GM18519 (cell line): Measurements from ENCODE around the gene R3HDM1.
"Not testable (repeated sequence)": the region's sequence is repeated elsewhere in the genome, so short reads cannot be mapped to it uniquely, and the experiment has no call there.

Experiments used
- ATAC-seq: cut with Tn5 transposase; IDR thresholded peaks from one replicate; pipeline ENCODE4 v1.9.1; 2021; ENCODE audit warnings: mild to moderate bottlenecking, moderate library complexity; ENCODE audit not compliant: unreplicated experiment, low FRiP score

R3HDM1 gene

DNA sequence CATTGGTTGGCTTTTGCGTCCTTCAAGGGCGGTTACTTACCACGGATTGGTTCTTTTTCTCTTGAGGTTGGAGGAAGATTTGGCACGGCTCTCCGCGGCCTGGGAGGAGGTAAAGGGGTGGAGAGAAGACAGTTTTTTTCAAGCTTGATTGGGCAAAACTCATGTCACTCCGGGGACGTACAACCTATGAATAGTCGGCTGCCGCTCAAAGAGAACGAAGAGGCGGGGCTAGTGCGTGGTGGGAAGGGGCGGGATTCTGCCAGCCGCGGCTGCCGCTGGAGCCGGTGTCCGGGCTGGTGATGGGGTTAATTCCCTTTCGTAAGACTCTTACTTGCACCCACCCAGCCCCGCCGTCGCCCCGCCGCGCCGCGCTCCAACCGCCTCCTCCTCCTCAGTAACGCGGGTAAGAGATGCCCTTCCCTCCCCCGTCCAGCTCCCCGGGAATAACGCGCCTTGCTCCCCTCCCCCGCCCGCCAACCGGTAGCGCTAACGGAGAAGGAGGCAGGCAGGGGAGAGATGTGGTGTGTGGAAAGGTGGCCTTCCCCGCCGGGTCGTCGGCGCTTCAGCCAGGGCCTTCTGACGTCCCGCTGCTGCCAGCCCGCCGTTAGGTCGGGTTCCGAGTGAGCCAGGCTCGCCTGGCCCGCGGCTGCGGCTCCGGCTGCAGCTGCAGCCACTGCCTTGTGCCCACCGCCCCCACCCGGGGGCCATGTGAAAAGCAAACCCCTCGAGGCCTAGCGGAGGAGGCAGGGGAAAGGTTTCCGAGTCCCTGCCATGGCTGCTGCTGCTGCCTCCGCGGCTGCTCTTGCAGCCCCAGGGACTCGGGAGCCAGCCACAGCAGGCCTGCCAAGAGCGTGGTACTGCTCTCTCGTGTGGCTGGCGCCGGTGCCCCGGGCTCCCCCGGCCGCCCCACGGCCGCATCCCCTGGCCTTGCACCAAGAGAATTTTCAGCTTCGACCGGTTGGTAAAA lies at the start of gene R3HDM1:
TSS of gene R3HDM1 (plus strand) at position 254 of the 967 bp plus-strand sequence. CDS start 73,362 bp downstream, outside the sequence.
- ATAC-seq: peak; percentile 74

DNA sequence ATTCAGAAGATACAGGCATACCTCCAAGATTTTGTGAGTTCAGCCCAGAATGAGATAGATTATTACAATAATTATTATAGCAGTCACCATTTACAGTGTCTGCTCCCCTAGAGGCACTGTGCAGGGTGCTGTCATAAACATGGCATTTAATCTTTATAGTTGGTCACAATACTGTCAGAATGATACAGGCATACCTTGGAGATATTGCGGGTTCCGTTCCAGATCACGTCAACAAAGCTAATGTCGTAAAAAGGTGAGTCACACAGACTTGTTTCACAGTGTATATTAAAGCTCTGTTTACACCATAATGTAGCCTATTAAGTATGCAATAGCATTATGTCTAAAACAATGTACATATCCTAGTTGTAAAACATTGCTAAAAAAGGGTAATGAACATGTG lies 45.8 kb upstream of the R3HDM1 start:
- ATAC-seq: no peak

DNA sequence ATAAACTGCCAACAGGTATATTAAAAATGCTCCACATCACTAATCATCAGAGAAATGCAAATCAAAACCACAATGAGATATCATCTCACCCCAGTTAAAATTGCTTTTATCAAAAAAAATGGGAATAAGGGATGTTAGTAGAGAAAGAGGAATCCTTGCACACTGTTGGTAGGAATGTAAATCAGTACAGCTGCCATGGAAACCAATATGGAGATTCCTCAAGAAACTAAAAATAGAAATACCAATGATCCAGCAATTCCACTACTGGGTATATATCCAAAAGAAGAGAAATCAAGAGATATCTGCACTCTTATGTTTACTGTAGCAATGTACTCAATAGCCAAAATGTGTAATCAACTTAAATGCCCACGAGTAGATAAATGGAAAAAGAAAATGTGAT lies 40.9 kb upstream of the R3HDM1 start:
- ATAC-seq: no peak

DNA sequence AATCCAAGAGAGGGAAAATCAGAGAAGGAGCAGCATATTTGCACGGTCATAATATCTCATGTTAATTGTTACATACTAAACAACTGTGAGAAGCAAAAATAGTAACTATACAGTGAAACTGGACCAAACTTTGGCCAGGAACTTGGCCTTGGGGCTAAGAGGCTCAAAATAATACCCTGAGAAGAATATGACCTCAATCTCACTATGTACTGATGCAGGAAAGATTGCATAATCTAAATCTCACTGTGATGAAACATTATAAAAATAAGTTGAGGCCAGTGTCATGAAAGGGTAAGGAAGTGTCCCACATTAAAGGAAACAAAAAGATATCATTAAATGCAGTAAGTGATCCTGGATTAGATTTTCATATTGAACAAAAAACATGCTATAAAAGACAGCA lies 36.8 kb upstream of the R3HDM1 start:
- no peak for ATAC-seq

DNA sequence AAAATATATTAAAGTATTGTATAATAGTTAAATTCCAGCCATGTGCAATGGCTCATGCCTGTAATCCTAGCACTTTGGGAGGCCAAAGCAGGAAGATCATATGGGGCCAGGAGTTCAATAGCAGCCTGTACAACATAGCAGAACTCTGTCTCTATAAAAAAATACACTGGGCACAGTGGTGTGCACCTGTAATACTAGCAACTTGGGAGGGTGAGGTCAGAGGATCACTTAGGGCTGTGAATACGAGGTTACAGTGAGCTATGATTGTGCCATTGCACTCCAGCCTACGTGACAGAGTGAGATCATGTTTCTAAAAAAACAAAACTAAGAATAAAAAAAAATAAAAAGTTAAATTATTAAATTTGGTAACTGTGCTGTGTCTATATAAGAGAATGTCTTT lies 36.4 kb upstream of the R3HDM1 start:
- ATAC-seq: no peak

DNA sequence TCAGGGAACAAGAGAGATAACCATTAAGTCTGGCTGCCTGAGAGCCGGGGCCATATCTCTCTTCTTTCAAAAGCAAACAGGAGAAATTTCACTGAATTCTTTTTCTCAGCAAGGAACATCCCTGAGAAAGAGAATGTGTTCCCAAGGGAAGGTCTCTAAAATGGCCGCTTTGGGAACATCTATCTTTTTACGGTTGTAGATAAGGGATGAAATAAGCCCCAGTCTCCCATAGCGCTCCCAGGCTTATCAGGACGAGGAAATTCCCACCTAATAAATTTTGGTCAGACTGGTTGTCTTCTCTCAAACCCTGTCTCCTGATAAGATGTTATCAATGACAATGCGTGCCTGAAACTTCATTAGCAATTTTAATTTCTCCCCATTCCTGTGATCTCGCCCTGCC lies 32.7 kb upstream of the R3HDM1 start:
- not testable (repeated sequence) for ATAC-seq

DNA sequence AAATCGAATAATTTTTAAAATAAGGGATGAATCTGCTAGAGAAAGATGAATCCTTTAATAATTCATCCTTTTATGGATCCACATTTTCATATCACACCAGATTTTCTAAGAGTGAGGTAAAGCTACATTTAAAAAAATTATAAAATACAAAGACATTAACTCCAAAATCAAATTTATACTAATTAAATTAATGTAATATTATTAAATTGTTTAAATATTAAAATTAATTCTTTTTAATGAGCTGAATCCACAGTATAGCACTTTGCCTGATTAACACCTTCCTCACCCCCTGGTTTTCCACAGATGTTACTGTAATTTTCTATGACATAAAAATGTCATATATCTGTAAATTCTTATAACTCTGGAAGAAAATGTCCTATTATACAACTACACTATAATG lies 26.5 kb upstream of the R3HDM1 start:
- ATAC-seq: no peak

DNA sequence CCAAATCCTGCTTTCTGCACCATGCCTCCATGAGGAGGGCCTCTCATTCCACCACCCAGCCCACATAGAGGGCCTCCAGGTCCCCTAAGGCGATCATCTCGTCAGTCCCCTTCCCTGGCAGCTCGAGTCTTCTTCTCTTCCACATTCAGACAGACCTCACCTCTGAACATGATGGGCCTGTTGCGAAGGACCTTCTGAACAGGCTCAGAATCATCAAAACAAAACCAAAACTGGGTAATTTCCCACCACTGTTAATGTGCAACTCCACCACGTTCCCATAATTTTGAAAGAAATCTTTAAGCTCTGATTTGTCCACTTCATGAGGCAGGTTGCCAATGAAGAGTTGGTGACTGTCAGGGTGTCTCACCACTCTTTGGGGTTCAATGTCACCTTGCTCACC lies 20.7 kb upstream of the R3HDM1 start:
- no peak for ATAC-seq

DNA sequence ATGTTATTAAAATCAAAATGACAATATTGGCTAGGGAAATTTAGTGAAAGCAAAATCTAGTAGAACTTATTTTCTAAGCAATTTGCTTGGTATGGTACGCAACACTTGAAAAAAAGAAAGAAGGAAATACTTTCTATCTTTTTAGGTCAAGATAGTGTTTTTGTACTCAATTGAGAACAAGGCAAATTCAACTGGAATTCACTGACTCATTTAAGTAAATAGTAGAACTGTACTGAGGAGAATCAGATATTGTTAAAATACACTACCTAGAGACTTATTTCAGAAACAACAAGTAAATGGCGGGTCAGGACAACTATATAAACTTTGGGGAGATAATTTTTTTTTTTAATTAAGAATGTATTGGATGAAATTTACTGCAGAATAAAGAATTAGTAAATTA lies 19.2 kb upstream of the R3HDM1 start:
- no peak for ATAC-seq

DNA sequence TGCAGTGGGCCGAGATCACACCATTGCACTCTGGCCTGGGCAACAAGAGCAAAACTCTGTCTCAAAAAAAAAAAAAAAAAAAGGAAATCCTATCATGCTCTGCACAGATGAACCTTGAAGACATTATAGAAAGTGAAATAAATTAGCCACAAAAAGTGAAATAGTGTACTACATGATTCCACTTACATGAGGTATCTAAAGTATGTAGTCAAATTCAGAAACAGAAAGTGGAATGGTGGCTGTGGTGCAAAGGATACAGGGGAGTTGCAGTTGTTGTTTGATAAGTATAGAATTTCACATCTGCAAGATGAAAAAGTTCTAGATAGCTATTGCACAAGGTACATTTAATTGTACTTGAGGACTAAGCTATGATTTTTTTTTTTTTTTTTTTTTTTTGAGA lies 5.5 kb upstream of the R3HDM1 start:
- no peak for ATAC-seq

DNA sequence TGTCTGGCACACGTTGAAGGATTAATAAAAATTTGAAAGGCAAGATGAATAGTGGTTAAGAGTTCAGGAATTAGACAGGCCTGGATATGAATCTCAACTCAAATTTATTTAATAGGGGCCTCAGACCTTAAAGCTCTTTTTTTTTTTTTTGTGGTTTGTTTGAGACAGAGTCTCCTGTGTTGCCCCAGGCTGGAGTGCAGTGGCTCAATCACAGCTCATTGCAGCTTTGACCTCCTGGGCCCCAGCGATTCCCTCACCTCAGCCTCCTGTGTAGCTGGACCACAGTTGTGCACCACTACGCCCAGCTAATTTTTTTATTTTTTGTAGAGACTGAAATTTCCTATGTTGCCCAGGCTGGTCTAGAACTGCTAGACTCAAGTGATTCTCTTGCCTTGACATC lies 3.3 kb upstream of the R3HDM1 start:
- no peak for ATAC-seq

DNA sequence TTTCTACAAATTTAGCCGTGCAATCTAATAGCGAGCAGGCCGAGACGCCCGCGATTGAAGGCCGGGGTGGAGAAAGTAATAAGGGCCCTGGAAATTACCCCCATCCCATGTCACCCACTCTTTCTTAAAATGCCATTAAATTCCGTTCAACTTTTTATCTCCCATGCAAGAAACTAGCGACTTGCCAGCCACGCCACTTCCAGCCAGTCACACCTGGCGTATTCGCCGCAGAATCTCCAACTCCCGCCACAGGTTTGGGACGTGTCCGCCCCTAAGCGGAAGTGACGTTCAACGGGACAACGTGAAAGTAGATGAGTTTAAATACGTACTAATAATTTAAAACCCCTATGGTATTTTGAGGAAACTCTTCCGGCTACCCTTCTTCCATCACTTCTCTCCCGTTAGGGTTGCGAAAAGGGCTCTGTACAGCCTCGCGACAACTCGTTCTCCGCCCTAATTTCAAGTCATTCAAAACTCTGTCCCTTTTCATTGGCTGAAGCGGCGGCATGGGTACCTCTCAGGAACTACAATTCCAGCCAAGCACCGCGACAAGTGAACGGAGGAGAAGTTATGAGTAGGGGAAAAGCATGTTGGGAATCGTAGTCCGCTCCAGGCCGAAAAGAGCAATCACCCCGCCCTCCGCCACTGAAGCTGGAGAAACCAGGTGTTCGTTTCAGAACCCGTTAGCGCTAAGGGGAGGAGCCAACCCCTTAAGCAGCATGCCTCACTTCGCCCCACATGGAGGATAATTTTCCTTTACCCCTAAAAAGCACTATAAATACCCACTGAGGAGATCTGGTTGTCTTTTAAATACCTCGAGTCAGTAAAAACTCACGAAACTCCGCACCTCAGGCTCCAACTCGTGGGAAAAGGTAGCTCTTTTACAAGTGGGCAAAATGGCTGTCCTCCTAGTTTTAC lies 712 bp upstream of the R3HDM1 start, which contains the start of gene ZRANB3:
TSS of gene ZRANB3 (minus strand) at position 906 of the 918 bp plus-strand sequence.
- ATAC-seq: peak; percentile 51

DNA sequence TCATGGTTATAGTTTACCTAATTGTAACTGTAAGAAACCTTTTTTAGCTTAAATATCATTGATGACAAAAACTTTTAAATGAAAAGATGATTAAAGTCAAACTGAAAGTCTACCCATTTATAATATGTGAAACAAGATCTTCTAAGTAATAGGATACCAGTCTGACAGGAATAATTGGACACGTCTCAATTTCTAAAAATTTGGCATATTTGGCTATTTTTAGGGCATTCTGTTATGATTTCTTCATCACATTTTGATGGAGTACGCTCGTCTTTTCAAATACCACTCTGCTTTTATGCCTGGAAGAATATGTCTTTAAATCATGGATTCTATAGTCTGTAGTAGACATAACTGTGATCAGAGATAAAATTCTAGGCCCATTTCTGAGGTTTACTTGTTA lies 1.3 kb downstream of the R3HDM1 start:
- no peak for ATAC-seq

DNA sequence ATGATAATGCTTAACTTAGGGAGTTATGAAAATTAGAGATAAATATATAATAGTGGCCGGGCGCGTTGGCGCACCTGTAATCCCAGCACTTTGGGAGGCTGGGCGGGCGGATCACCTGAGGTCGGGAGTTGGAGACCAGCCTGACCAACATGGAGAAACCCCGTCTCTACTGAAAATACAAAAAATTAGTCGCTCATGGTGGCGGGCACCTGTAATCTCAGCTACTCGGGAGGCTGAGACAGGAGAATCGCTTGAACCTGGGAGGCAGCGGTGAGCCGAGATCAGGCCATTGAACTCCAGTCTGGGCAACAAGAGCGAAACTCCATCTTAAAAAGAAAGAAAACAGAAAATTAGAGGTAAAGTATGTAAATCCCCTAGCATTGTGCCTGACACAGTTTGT lies 2.3 kb downstream of the R3HDM1 start:
- not testable (repeated sequence) for ATAC-seq

DNA sequence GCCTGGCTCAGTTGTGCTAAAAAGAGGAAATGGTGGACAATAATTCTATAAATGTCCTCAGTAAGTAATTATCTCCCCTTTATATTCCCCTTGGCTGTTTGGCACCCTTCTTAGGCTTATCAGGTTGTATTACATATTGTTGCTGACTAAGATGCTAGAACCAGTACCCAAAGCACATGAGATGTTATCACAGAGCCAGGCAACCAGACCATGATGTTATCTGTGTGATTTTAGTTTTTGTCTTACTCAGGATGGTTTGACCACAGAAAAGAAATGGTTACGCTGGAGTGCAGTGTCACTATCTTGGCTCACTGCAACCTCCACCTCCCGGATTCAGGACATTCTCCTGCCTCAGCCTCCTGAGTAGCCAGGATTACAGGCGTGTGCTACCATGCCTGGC lies 15.2 kb downstream of the R3HDM1 start:
- no peak for ATAC-seq

DNA sequence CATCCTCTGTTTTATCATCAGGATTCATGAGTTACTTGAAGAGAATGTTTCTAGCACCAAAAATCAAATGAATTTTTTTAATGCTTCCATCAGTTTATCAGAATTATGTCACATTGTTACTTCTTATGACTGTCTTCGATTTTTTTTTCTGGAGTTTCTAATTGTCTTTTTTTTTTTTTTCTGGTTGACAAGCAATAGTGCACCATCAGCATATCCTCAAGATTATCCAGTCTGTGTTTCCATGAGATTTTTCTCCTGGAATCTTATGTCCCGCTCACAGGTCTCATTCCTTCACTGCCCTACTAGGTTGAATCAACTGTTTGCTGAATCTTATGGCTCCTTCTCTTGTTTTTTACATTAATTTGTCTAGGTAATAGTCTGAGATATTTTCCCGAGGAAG lies 16.0 kb downstream of the R3HDM1 start:
- no peak for ATAC-seq

DNA sequence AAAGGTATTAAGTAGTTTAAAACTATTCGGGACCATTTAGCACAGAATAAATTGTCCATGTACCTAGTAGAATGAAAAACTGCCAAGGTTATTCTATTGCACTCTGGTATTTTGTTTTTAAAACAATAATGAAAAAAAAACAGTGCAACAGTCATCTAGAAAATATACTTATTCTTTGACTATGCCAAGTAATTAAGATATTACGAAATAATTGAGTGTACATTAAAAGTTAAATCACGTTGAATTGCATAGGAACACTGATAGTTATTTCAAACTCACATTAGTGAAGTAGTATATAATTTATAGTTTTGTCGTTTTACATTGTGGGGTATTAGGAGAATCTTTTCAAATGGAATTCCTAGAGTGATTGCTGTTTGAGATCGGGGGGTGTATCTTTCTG lies 20.1 kb downstream of the R3HDM1 start:
- no peak for ATAC-seq

DNA sequence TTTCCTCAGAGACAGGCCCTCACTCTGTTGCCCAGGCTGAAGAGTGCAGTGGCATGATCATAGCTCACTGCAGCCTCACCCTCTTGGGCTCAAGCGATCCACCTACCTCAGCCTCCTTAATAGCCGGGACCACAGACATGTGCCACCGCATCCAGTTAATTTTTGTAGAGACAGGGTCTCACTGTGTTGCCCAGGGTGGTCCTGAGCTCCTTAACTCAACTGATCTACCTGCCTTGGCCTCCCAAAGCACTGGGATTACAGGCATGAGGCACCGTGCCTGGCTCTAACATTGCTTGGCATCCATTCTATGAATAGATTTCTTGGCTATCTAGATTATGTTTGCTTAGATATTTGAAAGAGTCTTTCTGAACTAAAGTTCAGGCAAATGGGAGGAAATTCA lies 21.6 kb downstream of the R3HDM1 start:
- ATAC-seq: no peak

DNA sequence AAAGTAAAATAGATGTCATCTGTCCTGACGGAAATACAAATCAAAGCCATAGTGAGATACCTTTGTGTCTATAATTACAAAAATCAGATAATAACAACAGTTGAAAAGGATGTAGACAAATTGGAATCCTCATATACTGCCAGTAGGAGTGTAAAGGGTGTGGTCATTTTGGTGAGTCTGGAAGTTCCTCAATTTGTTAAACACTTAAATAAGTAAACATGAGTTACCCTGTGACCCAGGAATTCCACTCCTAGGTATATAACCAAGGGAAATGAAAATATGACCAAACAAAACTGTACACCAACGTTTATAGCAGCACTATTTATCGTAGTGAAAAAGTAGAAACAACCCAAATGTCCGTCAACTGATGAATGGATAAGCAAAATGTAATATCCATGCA lies 24.0 kb downstream of the R3HDM1 start:
- ATAC-seq: no peak

DNA sequence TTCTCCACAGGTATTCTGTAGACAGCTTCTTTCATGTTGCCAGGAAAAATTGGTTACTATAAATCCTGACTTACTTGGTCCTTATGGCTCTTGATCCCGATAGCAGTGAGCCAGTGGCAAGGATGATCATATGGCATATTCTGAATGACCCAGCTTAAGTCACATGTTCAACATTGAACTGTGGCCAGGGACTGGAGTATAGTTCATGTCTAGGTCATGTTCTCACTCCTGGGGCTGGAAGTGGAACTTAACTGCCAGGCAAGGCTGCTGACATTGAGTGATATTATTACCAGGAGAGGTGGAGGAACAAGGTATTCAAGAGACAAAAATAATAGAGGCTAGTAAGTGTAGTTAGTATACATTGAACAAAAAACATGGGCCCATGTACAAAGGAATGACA lies 26.2 kb downstream of the R3HDM1 start:
- ATAC-seq: no peak

DNA sequence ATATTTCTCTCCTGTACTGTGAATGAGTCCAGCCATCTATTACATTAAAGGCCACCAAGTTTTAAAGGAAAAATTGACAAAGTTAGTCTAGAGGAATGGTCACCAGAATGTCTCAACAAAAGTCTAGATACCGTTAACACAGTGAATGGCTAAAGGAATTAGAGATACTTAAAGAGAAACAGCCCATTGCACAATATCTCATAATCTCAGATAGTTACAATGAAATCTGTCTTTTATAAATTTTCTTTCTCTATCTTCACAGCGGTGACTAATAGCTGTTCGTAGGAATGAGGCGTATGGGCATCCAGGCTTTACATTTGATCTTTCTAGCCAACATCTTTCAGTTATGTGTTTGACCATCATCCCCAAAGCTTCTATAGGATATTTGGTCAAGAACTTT lies 30.6 kb downstream of the R3HDM1 start:
- ATAC-seq: no peak
